Hepatocyte (in vitro differentiated cells): Measurements from ENCODE around the gene SCFD1.

Experiments used
- EZH2 ChIP-seq: fragments of 200-600 bp; sonication (generic); IDR thresholded peaks from 2 replicates; pipeline ENCODE4 v1.6.1; 2016; ENCODE audit warnings: antibody characterized with exemption, mild to moderate bottlenecking, borderline replicate concordance
- TF ChIP-seq, protein P1 (sequence below): fragments of 200-600 bp; sonication (generic); IDR thresholded peaks from 2 replicates; pipeline ENCODE4 v1.5.1; 2016; ENCODE audit warnings: antibody characterized with exemption, mild to moderate bottlenecking; ENCODE audit not compliant: poor library complexity

DNA sequence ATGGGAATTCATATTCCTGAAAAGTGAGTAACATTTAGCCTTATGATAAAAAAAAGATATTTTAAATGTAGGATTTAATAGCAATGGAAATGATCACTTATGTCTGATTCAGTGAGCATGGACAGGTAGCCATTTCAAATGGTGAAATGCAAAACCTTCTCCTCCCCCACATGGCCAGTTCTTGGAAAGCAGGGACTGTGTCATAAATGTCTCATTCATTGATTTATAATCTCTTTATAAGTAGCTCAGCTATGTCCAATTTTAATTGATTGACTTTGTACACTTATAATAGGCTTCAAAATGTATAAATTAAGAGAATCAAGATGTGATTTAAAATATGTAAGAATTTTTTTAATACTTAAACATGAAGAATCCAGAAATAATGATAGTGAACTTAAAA is 24.6 kb upstream of the SCFD1 start:
- TF ChIP-seq, protein P1, sequence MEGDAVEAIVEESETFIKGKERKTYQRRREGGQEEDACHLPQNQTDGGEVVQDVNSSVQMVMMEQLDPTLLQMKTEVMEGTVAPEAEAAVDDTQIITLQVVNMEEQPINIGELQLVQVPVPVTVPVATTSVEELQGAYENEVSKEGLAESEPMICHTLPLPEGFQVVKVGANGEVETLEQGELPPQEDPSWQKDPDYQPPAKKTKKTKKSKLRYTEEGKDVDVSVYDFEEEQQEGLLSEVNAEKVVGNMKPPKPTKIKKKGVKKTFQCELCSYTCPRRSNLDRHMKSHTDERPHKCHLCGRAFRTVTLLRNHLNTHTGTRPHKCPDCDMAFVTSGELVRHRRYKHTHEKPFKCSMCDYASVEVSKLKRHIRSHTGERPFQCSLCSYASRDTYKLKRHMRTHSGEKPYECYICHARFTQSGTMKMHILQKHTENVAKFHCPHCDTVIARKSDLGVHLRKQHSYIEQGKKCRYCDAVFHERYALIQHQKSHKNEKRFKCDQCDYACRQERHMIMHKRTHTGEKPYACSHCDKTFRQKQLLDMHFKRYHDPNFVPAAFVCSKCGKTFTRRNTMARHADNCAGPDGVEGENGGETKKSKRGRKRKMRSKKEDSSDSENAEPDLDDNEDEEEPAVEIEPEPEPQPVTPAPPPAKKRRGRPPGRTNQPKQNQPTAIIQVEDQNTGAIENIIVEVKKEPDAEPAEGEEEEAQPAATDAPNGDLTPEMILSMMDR, result no peak
- no peak for TF ChIP-seq EZH2
